ENCODE measurements around the gene AZIN2. TPM values are rescaled to one million over a fixed set of nuclear protein-coding genes. Genes with fewer than 3 reads are reported as not detected.

The AZIN2 gene
- total and polyA plus RNA-seq, 9 of the 15 experiments (the other 6 are each of a cell fraction or from before 2014, with no cell fraction given) = 0.06 to 0.91 (median 0.42) TPM; not detected in 2

GRCh38 chr1:33097137-33097611, 16.2 kb downstream of the AZIN2 start (continued):
- TF ChIP-seq, protein P1, sequence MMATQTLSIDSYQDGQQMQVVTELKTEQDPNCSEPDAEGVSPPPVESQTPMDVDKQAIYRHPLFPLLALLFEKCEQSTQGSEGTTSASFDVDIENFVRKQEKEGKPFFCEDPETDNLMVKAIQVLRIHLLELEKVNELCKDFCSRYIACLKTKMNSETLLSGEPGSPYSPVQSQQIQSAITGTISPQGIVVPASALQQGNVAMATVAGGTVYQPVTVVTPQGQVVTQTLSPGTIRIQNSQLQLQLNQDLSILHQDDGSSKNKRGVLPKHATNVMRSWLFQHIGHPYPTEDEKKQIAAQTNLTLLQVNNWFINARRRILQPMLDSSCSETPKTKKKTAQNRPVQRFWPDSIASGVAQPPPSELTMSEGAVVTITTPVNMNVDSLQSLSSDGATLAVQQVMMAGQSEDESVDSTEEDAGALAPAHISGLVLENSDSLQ (IDR thresholded peaks at IDR 0.05) = peak; percentile 91
- TF ChIP-seq KDM1A (IDR thresholded peaks at IDR 0.05) = peak; percentile 68 to 76
- peak in 1 of 2 experiments; percentile 57; a peak in 1 of 4 replicates for TF ChIP-seq RCOR1 (IDR thresholded peaks at IDR 0.05; ENCODE audit: borderline replicate concordance in 1 of 2, low read depth in 2 of 2, low read length in 2 of 2)
- TF ChIP-seq ZNF174 (CRISPR knock-in tag; IDR thresholded peaks at IDR 0.05) = no peak
- TF ChIP-seq HSF4 (CRISPR knock-in tag; IDR thresholded peaks at IDR 0.05; ENCODE audit: borderline replicate concordance) = no peak
- peak; percentile 16 for TF ChIP-seq PHF20 (IDR thresholded peaks at IDR 0.05; ENCODE audit: partially characterized antibody)
- peak; percentile 50 for TF ChIP-seq RAD51 (IDR thresholded peaks at IDR 0.05; ENCODE audit: borderline replicate concordance, low read depth)
- peak; percentile 70 for TF ChIP-seq USF2 (CRISPR knock-in tag; IDR thresholded peaks at IDR 0.05)
- TF ChIP-seq ZNF274 (IDR thresholded peaks at IDR 0.05; ENCODE audit: borderline replicate concordance, low read depth, low read length) = no peak
- TF ChIP-seq MAFG (tag; conservative IDR thresholded peaks at IDR 0.05) = peak; percentile 93
- peak; percentile 78 for TF ChIP-seq NFE2 (IDR thresholded peaks at IDR 0.05; ENCODE audit: low read depth)
- TF ChIP-seq ZNF316 (IDR thresholded peaks at IDR 0.05) = peak; percentile 98
- no peak for TF ChIP-seq ZNF77 (CRISPR knock-in tag; IDR thresholded peaks at IDR 0.05)
- peak; percentile 95 for TF ChIP-seq MAFK (IDR thresholded peaks at IDR 0.05; ENCODE audit: low read length)
- TF ChIP-seq JUND (IDR thresholded peaks at IDR 0.05; ENCODE audit: borderline replicate concordance, low read depth, low read length) = peak; percentile 84
- peak; percentile 92; the same call in 2 of the 3 replicates for TF ChIP-seq JUND (tag; IDR thresholded peaks at IDR 0.05; ENCODE audit: borderline replicate concordance, low read depth, low read length)
- peak; percentile 14; the same call in 1 of the 2 replicates for TF ChIP-seq SOX6 (IDR thresholded peaks at IDR 0.05)
- TF ChIP-seq FOSL1 (tag; conservative IDR thresholded peaks at IDR 0.05) = peak; percentile 88
- TF ChIP-seq CTBP1 (IDR thresholded peaks at IDR 0.05; ENCODE audit: borderline replicate concordance) = peak; percentile 39; the same call in 1 of the 2 replicates
- peak; percentile 36; the same call in 1 of the 2 replicates for TF ChIP-seq EP300 (IDR thresholded peaks at IDR 0.05; ENCODE audit: low read length)
- TF ChIP-seq DPF2 (IDR thresholded peaks at IDR 0.05) = peak; percentile 49
- TF ChIP-seq JUN (IDR thresholded peaks at IDR 0.05; ENCODE audit: borderline replicate concordance, low read depth, low read length) = peak; percentile 71
- TF ChIP-seq JUN (CRISPR knock-in tag; IDR thresholded peaks at IDR 0.05; ENCODE audit: borderline replicate concordance) = no peak
- no peak for TF ChIP-seq E2F6 (IDR thresholded peaks at IDR 0.05; ENCODE audit: borderline replicate concordance in 1 of 2, extremely low read depth in 1 of 2, insufficient read depth in 1 of 2, insufficient read length in 1 of 2, low read depth in 1 of 2, low read length in 1 of 2, poor library complexity in 1 of 2, severe bottlenecking in 1 of 2)
- peak; percentile 99 for TF ChIP-seq ESRRA (IDR thresholded peaks at IDR 0.05; ENCODE audit: borderline replicate concordance, low read depth)
- peak; percentile 36; the same call in 1 of the 2 replicates for TF ChIP-seq ARID1B (IDR thresholded peaks at IDR 0.05)
- TF ChIP-seq, protein P2, sequence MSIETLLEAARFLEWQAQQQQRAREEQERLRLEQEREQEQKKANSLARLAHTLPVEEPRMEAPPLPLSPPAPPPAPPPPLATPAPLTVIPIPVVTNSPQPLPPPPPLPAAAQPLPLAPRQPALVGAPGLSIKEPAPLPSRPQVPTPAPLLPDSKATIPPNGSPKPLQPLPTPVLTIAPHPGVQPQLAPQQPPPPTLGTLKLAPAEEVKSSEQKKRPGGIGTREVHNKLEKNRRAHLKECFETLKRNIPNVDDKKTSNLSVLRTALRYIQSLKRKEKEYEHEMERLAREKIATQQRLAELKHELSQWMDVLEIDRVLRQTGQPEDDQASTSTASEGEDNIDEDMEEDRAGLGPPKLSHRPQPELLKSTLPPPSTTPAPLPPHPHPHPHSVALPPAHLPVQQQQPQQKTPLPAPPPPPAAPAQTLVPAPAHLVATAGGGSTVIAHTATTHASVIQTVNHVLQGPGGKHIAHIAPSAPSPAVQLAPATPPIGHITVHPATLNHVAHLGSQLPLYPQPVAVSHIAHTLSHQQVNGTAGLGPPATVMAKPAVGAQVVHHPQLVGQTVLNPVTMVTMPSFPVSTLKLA (conservative IDR thresholded peaks at IDR 0.05) = 0 out of 4 replicates have a peak, but pooled peaks of 1 of the 2 experiments have one; percentile 13

Measured in K562 (cell line).